Panc1 (cell line): ENCODE measurements around the gene ZYG11B. TPM values are rescaled to one million over a fixed set of nuclear protein-coding genes. Genes with fewer than 3 reads are reported as not detected.
"Not testable (repeated sequence)": the region's sequence is repeated elsewhere in the genome, so short reads cannot be mapped to it uniquely, and the experiment has no call there.

Source experiments
- ATAC-seq: fragments of 200-7000 bp; cut with Tn5 transposase; 2 replicates; pipeline ENCODE4 v1.9.1; 2020; ENCODE audit warnings: mild to moderate bottlenecking, moderate library complexity
- BruUV-seq: library from RNA; stranded (reverse); fragments of 400-500 nt; replicated peaks from 2 replicates; lab custom pipeline; 2021; lab: Mats Ljungman, UMichigan
- CTCF ChIA-PET: fragments of 300-600 bp; sonication (Branson Sonifier 250); formaldehyde crosslinking; loops from one replicate; lab custom pipeline; 2022; ENCODE audit warnings: antibody characterized with exemption; lab: Charles Lee
- POLR2A ChIA-PET: fragments of 300-600 bp; sonication (Branson Sonifier 250); formaldehyde crosslinking; loops from one replicate; lab custom pipeline; 2022; ENCODE audit warnings: antibody characterized with exemption; lab: Charles Lee
- DNase-seq: peaks from one replicate; pipeline ENCODE4 v3.0.0-alpha.2; 2010; ENCODE audit warnings: low read depth, low spot score
- H3K27ac ChIP-seq: 2 replicates; pipeline ENCODE4 v1.5.1; 2011; ENCODE audit warnings: mild to moderate bottlenecking, low read length, inconsistent platforms
- H3K27me3 ChIP-seq: fragments of 200-500 bp; sonication (Bioruptor generic); 2 replicates; pipeline ENCODE4 v1.6.0; 2014; ENCODE audit warnings: low read length, inconsistent platforms; ENCODE audit not compliant: control insufficient read depth, insufficient read depth
- H3K36me3 ChIP-seq: fragments of 200-500 bp; sonication (Bioruptor generic); 2 replicates; pipeline ENCODE4 v1.5.1; 2014; ENCODE audit warnings: inconsistent platforms, mild to moderate bottlenecking, low read length, moderate library complexity; ENCODE audit not compliant: control insufficient read depth, insufficient read depth
- H3K4me1 ChIP-seq: 2 replicates; pipeline ENCODE4 v1.5.1; 2011; ENCODE audit warnings: inconsistent platforms, mild to moderate bottlenecking, low read length, moderate library complexity; ENCODE audit not compliant: control insufficient read depth, insufficient read depth
- H3K4me3 ChIP-seq, 2 experiments: 2 replicates each; pipeline ENCODE4 v1.5.1; 2011 to 2012; ENCODE audit warnings: low read depth in 2 of 2, low read length in 2 of 2, mild to moderate bottlenecking in 2 of 2, inconsistent platforms in 1 of 2, moderate library complexity in 1 of 2
- H3K9me3 ChIP-seq: fragments of 200-500 bp; sonication (Bioruptor generic); 2 replicates; pipeline ENCODE4 v1.5.1; 2014; ENCODE audit warnings: low read depth, mild to moderate bottlenecking, inconsistent platforms, low read length, moderate library complexity; ENCODE audit not compliant: control insufficient read depth, insufficient read depth
- CTCF ChIP-seq: fragments of 450-650 bp; IDR thresholded peaks from 2 replicates; pipeline ENCODE4 v1.5.1; 2017; ENCODE audit warnings: mild to moderate bottlenecking
- POLR2AphosphoS5 ChIP-seq: IDR thresholded peaks from 2 replicates; pipeline ENCODE4 v1.6.1; 2012; ENCODE audit warnings: mild to moderate bottlenecking, low read depth, low read length, moderate library complexity
- REST ChIP-seq, 2 experiments: IDR thresholded peaks; 2 replicates each; pipeline ENCODE4 v1.6.1; 2011 to 2012; ENCODE audit warnings: low read depth in 2 of 2, control low read depth in 1 of 2, low read length in 1 of 2, mild to moderate bottlenecking in 1 of 2, moderate library complexity in 1 of 2; ENCODE audit not compliant: insufficient read depth in 1 of 2
- SIN3A ChIP-seq: IDR thresholded peaks from 2 replicates; pipeline ENCODE4 v1.6.1; 2012; ENCODE audit warnings: low read depth, mild to moderate bottlenecking, low read length, moderate library complexity, borderline replicate concordance; ENCODE audit not compliant: insufficient read depth
- TCF7L2 ChIP-seq: IDR thresholded peaks from 2 replicates; pipeline ENCODE4 v1.6.1; 2011; ENCODE audit warnings: mild to moderate bottlenecking, low read depth, low read length, inconsistent platforms
- in situ Hi-C: cut with HindIII; loops from 2 replicates; pipeline ENCODE4 v1.10.0; 2016; ENCODE audit warnings: low sequenced_read_pairs, low pct_unique_long_range_greater_than_20kb
- intact Hi-C: fragments of 100-400 bp; cut with micrococcal nuclease; formaldehyde crosslinking; loops from one replicate; pipeline ENCODE4 v1.10.0; 2022; ENCODE audit not compliant: unreplicated experiment
- total RNA-seq: library from RNA; stranded (reverse); gene quantifications from one replicate; pipeline ENCODE4 v1.2.1, GENCODE V29; 2021; ENCODE audit not compliant: unreplicated experiment

The ZYG11B gene
- total RNA-seq, 1 experiment from 2014 or later, result 30.7 TPM

GRCh38 chr1:52691821-52692220 lies 34.4 kb upstream of the ZYG11B start:
- DNase-seq (no peak), ATAC-seq (no peak)
- no peak overlapping the region for H3K27ac ChIP-seq
- H3K4me1 ChIP-seq, result peaks cover 3% of the 10 kb centered on the region; the same call in 1 of the 2 replicates
- intact Hi-C loops (no loop called here), in situ Hi-C loops (no loop called here)
- TF ChIP-seq POLR2AphosphoS5 (no peak), TCF7L2 (no peak), REST (IDR thresholded peaks at IDR 0.05; ENCODE audit: insufficient read depth in 1 of 2, low read depth in 2 of 2, low read length in 1 of 2) (no peak), CTCF (no peak), SIN3A (no peak)
- no peak overlapping the region for H3K4me3 ChIP-seq
- no peaks in the 10 kb centered on the region for H3K9me3 ChIP-seq
- POLR2A ChIA-PET, result no interaction called here
- no TSS peak for BruUV-seq
- peaks cover 15% of the 10 kb centered on the region for H3K36me3 ChIP-seq
- CTCF ChIA-PET, result no interaction called here
- no peaks in the 10 kb centered on the region for H3K27me3 ChIP-seq

GRCh38 chr1:52692697-52693096 lies 33.6 kb upstream of the ZYG11B start:
- intact Hi-C loops, result no loop called here
- Histone ChIP-seq H3K4me3 (no peak overlapping the region), H3K27ac (no peak overlapping the region), H3K9me3 (no peaks in the 10 kb centered on the region), H3K36me3 (peaks cover 10% of the 10 kb centered on the region), H3K27me3 (no peaks in the 10 kb centered on the region), H3K4me1 (peaks cover 3% of the 10 kb centered on the region; the same call in 1 of the 2 replicates)
- in situ Hi-C loops, result no loop called here
- ChIA-PET CTCF (no interaction called here), POLR2A (no interaction called here)
- DNase-seq, result no peak
- TF ChIP-seq TCF7L2, result no peak
- TF ChIP-seq REST (IDR thresholded peaks at IDR 0.05; ENCODE audit: insufficient read depth in 1 of 2, low read depth in 2 of 2, low read length in 1 of 2), result no peak
- no peak for TF ChIP-seq POLR2AphosphoS5
- no peak for TF ChIP-seq SIN3A
- TF ChIP-seq CTCF, result no peak
- ATAC-seq, result no peak
- no TSS peak for BruUV-seq

- H3K4me1 ChIP-seq, H3K36me3 ChIP-seq, POLR2A ChIA-PET, in situ Hi-C loops, DNase-seq, ATAC-seq, H3K4me3 ChIP-seq, intact Hi-C loops, H3K27me3 ChIP-seq, BruUV-seq, H3K27ac ChIP-seq, H3K9me3 ChIP-seq: not testable (repeated sequence)
- CTCF ChIA-PET, result interaction anchor here (0.5 kb wide), 1 partner anchor 23 kb away, joined by 5 read pairs; no protein-coding TSS in a partner anchor
Observed at GRCh38 chr1:52693351-52693750, 32.9 kb upstream of the ZYG11B start.
